Psoas muscle (tissue), 8 donors: ENCODE measurements around the gene RHBDF2. TPM values are rescaled to one million over a fixed set of nuclear protein-coding genes. Genes with fewer than 3 reads are reported as not detected.

Experiments used
- ATAC-seq, 4 donors: fragments of 200-7000 bp; cut with Tn5 transposase; one replicate each; pipeline ENCODE4 v1.9.1; 2020; ENCODE audit warnings: moderate library complexity in 3 of 4, mild to moderate bottlenecking in 2 of 4
- DNase-seq, 2 donors: peaks; one replicate each; pipeline ENCODE4 v3.0.0-alpha.2; 2020
- H3K27ac ChIP-seq: fragments of 200-600 bp; one replicate; pipeline ENCODE4 v1.8.0; 2022
- H3K27me3 ChIP-seq, 3 donors: fragments of 200-600 bp in 1 of 3; one replicate each; pipeline versions ENCODE4 v1.6.1 to v1.8.0; 2013 to 2022; ENCODE audit warnings: low read length in 2 of 3, mild to moderate bottlenecking in 2 of 3, moderate library complexity in 1 of 3; ENCODE audit not compliant: insufficient read depth in 3 of 3
- H3K36me3 ChIP-seq, 2 donors: fragments of 200-600 bp in 1 of 2; one replicate each; pipeline versions ENCODE4 v1.6.1 to v1.8.0; 2013 to 2022; ENCODE audit warnings: low read depth in 1 of 2, mild to moderate bottlenecking in 1 of 2, moderate library complexity in 1 of 2; ENCODE audit not compliant: insufficient read depth in 1 of 2
- H3K4me1 ChIP-seq: fragments of 200-600 bp; one replicate; pipeline ENCODE4 v1.8.0; 2022
- H3K4me3 ChIP-seq: fragments of 200-600 bp; one replicate; pipeline ENCODE4 v1.8.0; 2022; ENCODE audit warnings: mild to moderate bottlenecking
- H3K9me3 ChIP-seq: fragments of 200-600 bp; one replicate; pipeline ENCODE4 v1.8.0; 2022
- CTCF ChIP-seq: fragments of 200-600 bp; IDR thresholded peaks from one replicate; pipeline ENCODE4 v1.8.0; 2022; ENCODE audit warnings: antibody characterized with exemption
- WGBS, 3 donors: extraction: QIAGEN DNeasy Blood & Tissue Kit; methylation state at CpG; one replicate each; pipeline versions ENCODE4 v1.1.6 to v1.1.7; 2013; 5-methylcytosine and 5-hydroxymethylcytosine counted together
- intact Hi-C, 2 donors: fragments of 100-400 bp; cut with DNase I; formaldehyde crosslinking; loops; one replicate each; pipeline versions ENCODE4 v1.11.0 to v1.14.2; 2022
- polyA plus RNA-seq, 3 donors: library from polyadenylated mRNA; stranded (reverse); fragments of 200-250 nt; gene quantifications; one replicate each; pipeline ENCODE4 v1.2.3, GENCODE V29; 2013
- total RNA-seq, 4 donors: library from RNA; stranded (reverse); fragmentation: NEBNext Ultra II Directional in 2 of 4; extraction: Animal tissue kit (Norgen Biotek cat#: 25700) in 2 of 4; gene quantifications; one replicate each; pipeline versions ENCODE4 v1.2.1 to v1.2.4, GENCODE V29; 2021 to 2023
- donor health status: healthy with polysubstance abuse.
- donor health status: DM: no; HTN: no; CAD: no; lungs with moderate emphysema.
- donor health status: Bipolar disorder and iron deficiency.
- donor health status: healthy.
- donor health status: DM: yes; HTN: yes; CAD: no.
- donor health status: DM: no; HTN: no; CAD: no.
- donor health status: DM: no; HTN: no; CAD: no.
- donor health status: DM: yes; HTN: yes; CAD: no.

The RHBDF2 gene
- total and polyA plus RNA-seq, 7 donors, result 6.6 to 23.1 (median 13.3) TPM

GRCh38 chr17:76432712-76433336, 68.4 kb downstream of the RHBDF2 start:
- Histone ChIP-seq H3K36me3 (no peaks in the 10 kb centered on the region), H3K9me3 (no peaks in the 10 kb centered on the region), H3K27me3 (no peaks in the 10 kb centered on the region), H3K4me3 (no peak overlapping the region), H3K4me1 (peaks cover 54% of the 10 kb centered on the region), H3K27ac (peak overlapping the region; percentile 74)
- intact Hi-C loops, result no loop called here
- peak; percentile 45 for TF ChIP-seq CTCF
- WGBS, 3 donors, result 59 to 81% (median 70%) methylated on average over 3 of the region's 3 CpGs
- DNase-seq (no peak), ATAC-seq (peak in 2 of 4 donors; percentile 37 to 41)

- no peak for TF ChIP-seq CTCF
- peak overlapping the region; percentile 74 for H3K27ac ChIP-seq
Measured at GRCh38 chr17:76432004-76432403, 69.2 kb downstream of the RHBDF2 start.

GRCh38 chr17:76431509-76431908, 69.7 kb downstream of the RHBDF2 start:
- TF ChIP-seq CTCF, result no peak
- Histone ChIP-seq H3K4me1 (peaks cover 60% of the 10 kb centered on the region), H3K27me3 (no peaks in the 10 kb centered on the region), H3K27ac (peak overlapping the region; percentile 74), H3K9me3 (no peaks in the 10 kb centered on the region), H3K36me3 (no peaks in the 10 kb centered on the region), H3K4me3 (no peak overlapping the region)
- DNase-seq (no peak), ATAC-seq (no peak)
- intact Hi-C loops, result no loop called here
- 74 to 80% (median 75%) methylated on average over 2 of the region's 2 CpGs for WGBS, 3 donors

More at GRCh38 chr17:76432004-76432403, 69.2 kb downstream of the RHBDF2 start:
- no peaks in the 10 kb centered on the region for H3K36me3 ChIP-seq
- ATAC-seq, result peak; percentile 78 to 86 (median 84)
- no peak overlapping the region for H3K4me3 ChIP-seq
- H3K4me1 ChIP-seq, result peaks cover 55% of the 10 kb centered on the region
- no peaks in the 10 kb centered on the region for H3K27me3 ChIP-seq
- H3K9me3 ChIP-seq, result no peaks in the 10 kb centered on the region
- intact Hi-C loops, result no loop called here
- 25 to 48% (median 37%) methylated on average over 6 of the region's 6 CpGs for WGBS, 3 donors
- DNase-seq, result no peak

- Histone ChIP-seq H3K27me3 (no peaks in the 10 kb centered on the region), H3K36me3 (no peaks in the 10 kb centered on the region), H3K4me3 (no peak overlapping the region), H3K9me3 (no peaks in the 10 kb centered on the region), H3K27ac (no peak overlapping the region), H3K4me1 (peaks cover 56% of the 10 kb centered on the region)
- no peak for TF ChIP-seq CTCF
- WGBS, 3 donors, result 87 to 100% (median 94%) methylated on average over 1 of the region's 1 CpG
- ATAC-seq, result no peak
- intact Hi-C loops, result no loop called here
- DNase-seq, result no peak
Measured at GRCh38 chr17:76428511-76428910, 72.7 kb downstream of the RHBDF2 start.
